Osteocyte (in vitro differentiated cells): ENCODE data around the gene SOX2. TPM values are rescaled to one million over a fixed set of nuclear protein-coding genes. Genes with fewer than 3 reads are reported as not detected.
"Not testable (repeated sequence)": the region's sequence is repeated elsewhere in the genome, so short reads cannot be mapped to it uniquely, and the experiment has no call there.

Experiments
- DNase-seq: peaks from one replicate; pipeline ENCODE4 v3.0.0; 2021; ENCODE audit warnings: mixed read lengths; ENCODE audit not compliant: unreplicated experiment; ENCODE audit errors: extremely low spot score
- H3K27ac Mint-ChIP-seq: one replicate; pipeline ENCODE4 v1.8.0; 2021; ENCODE audit warnings: mild to moderate bottlenecking, mixed read lengths; ENCODE audit not compliant: unreplicated experiment
- H3K27me3 Mint-ChIP-seq: one replicate; pipeline ENCODE4 v1.8.0; 2021; ENCODE audit warnings: mixed read lengths; ENCODE audit not compliant: unreplicated experiment
- H3K36me3 Mint-ChIP-seq: one replicate; pipeline ENCODE4 v1.8.0; 2021; ENCODE audit warnings: mixed read lengths; ENCODE audit not compliant: unreplicated experiment
- H3K4me1 Mint-ChIP-seq: one replicate; pipeline ENCODE4 v1.8.0; 2021; ENCODE audit warnings: mixed read lengths; ENCODE audit not compliant: unreplicated experiment
- H3K4me3 Mint-ChIP-seq: one replicate; pipeline ENCODE4 v1.8.0; 2021; ENCODE audit warnings: mild to moderate bottlenecking, moderate library complexity, mixed read lengths; ENCODE audit not compliant: unreplicated experiment
- H3K9me3 Mint-ChIP-seq: one replicate; pipeline ENCODE4 v1.8.0; 2021; ENCODE audit warnings: mixed read lengths; ENCODE audit not compliant: unreplicated experiment
- total RNA-seq: library from RNA; stranded (reverse); gene quantifications from 2 replicates; pipeline ENCODE4 v1.2.1, GENCODE V29; 2021
- TF ChIP-seq, protein P1 (sequence below): fragments of 200-600 bp; sonication (generic); IDR thresholded peaks from 2 replicates; pipeline ENCODE4 v1.5.0; 2021; ENCODE audit warnings: antibody characterized with exemption, mild to moderate bottlenecking, moderate library complexity

Gene SOX2
- total RNA-seq, 1 donor from 2014 or later: 5.4 TPM

GRCh38 chr3:181753391-181753790 is 41.7 kb downstream of the SOX2 start:
- H3K36me3 Mint-ChIP-seq: no peaks in the 10 kb centered on the region
- no peak for DNase-seq
- no peak overlapping the region for H3K27ac Mint-ChIP-seq
- no peaks in the 10 kb centered on the region for H3K4me1 Mint-ChIP-seq
- H3K27me3 Mint-ChIP-seq: peaks cover 24% of the 10 kb centered on the region
- TF ChIP-seq, protein P1, sequence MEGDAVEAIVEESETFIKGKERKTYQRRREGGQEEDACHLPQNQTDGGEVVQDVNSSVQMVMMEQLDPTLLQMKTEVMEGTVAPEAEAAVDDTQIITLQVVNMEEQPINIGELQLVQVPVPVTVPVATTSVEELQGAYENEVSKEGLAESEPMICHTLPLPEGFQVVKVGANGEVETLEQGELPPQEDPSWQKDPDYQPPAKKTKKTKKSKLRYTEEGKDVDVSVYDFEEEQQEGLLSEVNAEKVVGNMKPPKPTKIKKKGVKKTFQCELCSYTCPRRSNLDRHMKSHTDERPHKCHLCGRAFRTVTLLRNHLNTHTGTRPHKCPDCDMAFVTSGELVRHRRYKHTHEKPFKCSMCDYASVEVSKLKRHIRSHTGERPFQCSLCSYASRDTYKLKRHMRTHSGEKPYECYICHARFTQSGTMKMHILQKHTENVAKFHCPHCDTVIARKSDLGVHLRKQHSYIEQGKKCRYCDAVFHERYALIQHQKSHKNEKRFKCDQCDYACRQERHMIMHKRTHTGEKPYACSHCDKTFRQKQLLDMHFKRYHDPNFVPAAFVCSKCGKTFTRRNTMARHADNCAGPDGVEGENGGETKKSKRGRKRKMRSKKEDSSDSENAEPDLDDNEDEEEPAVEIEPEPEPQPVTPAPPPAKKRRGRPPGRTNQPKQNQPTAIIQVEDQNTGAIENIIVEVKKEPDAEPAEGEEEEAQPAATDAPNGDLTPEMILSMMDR: no peak
- no peak overlapping the region for H3K4me3 Mint-ChIP-seq
- no peaks in the 10 kb centered on the region for H3K9me3 Mint-ChIP-seq

DNA sequence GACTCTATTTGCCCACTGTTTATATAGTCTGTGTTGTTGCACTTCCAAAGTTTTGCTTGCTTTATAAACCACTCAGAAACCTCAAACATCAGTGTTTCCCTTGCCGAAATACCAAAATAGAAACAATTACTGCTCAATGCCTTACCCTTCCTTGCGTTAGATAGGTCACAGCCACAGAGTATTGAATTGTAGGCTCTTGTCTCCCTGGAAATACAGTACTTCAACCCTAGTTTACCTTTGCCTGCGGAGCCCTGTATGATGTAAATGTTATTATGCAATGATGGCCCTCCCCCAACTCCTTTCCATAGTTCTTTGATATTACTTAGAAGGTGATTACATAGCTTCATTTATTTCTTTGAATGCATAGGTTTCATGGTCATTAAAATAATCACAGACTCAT is 44.2 kb downstream of the SOX2 start:
- no peak overlapping the region for H3K27ac Mint-ChIP-seq
- TF ChIP-seq, protein P1: no peak
- H3K4me3 Mint-ChIP-seq: no peak overlapping the region
- H3K27me3 Mint-ChIP-seq: peaks cover 24% of the 10 kb centered on the region
- no peaks in the 10 kb centered on the region for H3K9me3 Mint-ChIP-seq
- H3K4me1 Mint-ChIP-seq: no peaks in the 10 kb centered on the region
- H3K36me3 Mint-ChIP-seq: no peaks in the 10 kb centered on the region
- no peak for DNase-seq

- no peak for DNase-seq
- Mint-ChIP-seq H3K4me1 (no peaks in the 10 kb centered on the region), H3K27ac (no peak overlapping the region), H3K9me3 (no peaks in the 10 kb centered on the region), H3K27me3 (peaks cover 24% of the 10 kb centered on the region), H3K4me3 (no peak overlapping the region), H3K36me3 (no peaks in the 10 kb centered on the region)
- TF ChIP-seq, protein P1: no peak
These were observed 45.0 kb downstream of the SOX2 start for GRCh38 chr3:181756645-181757297.

- no peaks in the 10 kb centered on the region for H3K4me1 Mint-ChIP-seq
- H3K9me3 Mint-ChIP-seq: no peaks in the 10 kb centered on the region
- DNase-seq: no peak
- H3K4me3 Mint-ChIP-seq: no peak overlapping the region
- H3K36me3 Mint-ChIP-seq: no peaks in the 10 kb centered on the region
- H3K27me3 Mint-ChIP-seq: peaks cover 24% of the 10 kb centered on the region
- TF ChIP-seq, protein P1: no peak
- no peak overlapping the region for H3K27ac Mint-ChIP-seq
These were observed 46.1 kb downstream of the SOX2 start for GRCh38 chr3:181757694-181758306.

DNA sequence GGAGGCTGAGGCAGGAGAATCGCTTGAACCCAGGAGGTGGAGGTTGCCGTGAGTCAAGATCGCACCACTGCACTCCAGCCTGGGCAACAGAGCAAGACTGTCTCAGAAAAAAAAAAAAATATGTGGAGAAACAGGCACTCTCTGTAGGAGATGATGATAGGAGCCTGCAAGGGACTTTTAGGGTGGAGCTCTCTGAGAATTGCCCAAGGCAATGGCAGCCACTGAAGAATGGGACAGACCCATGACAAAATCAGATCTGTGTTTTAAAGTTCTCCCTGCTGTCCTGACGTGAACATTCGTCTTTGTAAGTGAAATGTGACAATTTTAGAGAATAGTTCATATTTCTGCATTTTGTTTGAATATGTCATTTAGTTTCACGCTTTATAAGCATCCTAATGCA is 50.2 kb downstream of the SOX2 start:
- Mint-ChIP-seq H3K27ac (no peak overlapping the region), H3K4me1 (no peaks in the 10 kb centered on the region), H3K4me3 (no peak overlapping the region), H3K27me3 (peaks cover 9% of the 10 kb centered on the region), H3K36me3 (no peaks in the 10 kb centered on the region), H3K9me3 (no peaks in the 10 kb centered on the region)
- TF ChIP-seq, protein P1: no peak
- DNase-seq: no peak

- not testable (repeated sequence) for H3K4me1 Mint-ChIP-seq, H3K9me3 Mint-ChIP-seq, H3K36me3 Mint-ChIP-seq, H3K27me3 Mint-ChIP-seq, DNase-seq, H3K4me3 Mint-ChIP-seq, H3K27ac Mint-ChIP-seq
These were observed 52.3 kb downstream of the SOX2 start for GRCh38 chr3:181764033-181764432.
